CD4-positive, alpha-beta T cell treated with Interleukin-1 beta for 1 hour (primary cell): ENCODE data around the gene TNFRSF19.

Experiments
- DNase-seq, 2 donors: peaks; one replicate each; pipeline ENCODE4 v3.0.0-alpha.2; 2020 to 2022

The TNFRSF19 gene

GRCh38 chr13:23629566-23630272 lies 59.5 kb downstream of the TNFRSF19 start:
- no peak for DNase-seq

- DNase-seq = no peak
These were observed 60.3 kb downstream of the TNFRSF19 start for GRCh38 chr13:23630349-23631093.

GRCh38 chr13:23631311-23632047 lies 61.3 kb downstream of the TNFRSF19 start:
- no peak for DNase-seq

GRCh38 chr13:23632048-23632582 lies 61.9 kb downstream of the TNFRSF19 start:
- DNase-seq = no peak

- no peak for DNase-seq
These were observed 62.5 kb downstream of the TNFRSF19 start for GRCh38 chr13:23632741-23633140.

GRCh38 chr13:23634897-23635296 lies 64.7 kb downstream of the TNFRSF19 start:
- DNase-seq = no peak

GRCh38 chr13:23636360-23636759 lies 66.1 kb downstream of the TNFRSF19 start:
- no peak for DNase-seq

GRCh38 chr13:23637829-23638228 lies 67.6 kb downstream of the TNFRSF19 start:
- no peak for DNase-seq

- no peak for DNase-seq
These were observed 69.5 kb downstream of the TNFRSF19 start for GRCh38 chr13:23639674-23640073.

- no peak for DNase-seq
These were observed 71.9 kb downstream of the TNFRSF19 start for GRCh38 chr13:23642110-23642509.

- DNase-seq = no peak
These were observed 73.3 kb downstream of the TNFRSF19 start for GRCh38 chr13:23643338-23644125.

- no peak for DNase-seq
These were observed 73.9 kb downstream of the TNFRSF19 start for GRCh38 chr13:23644126-23644419.

- no peak for DNase-seq
These were observed 74.4 kb downstream of the TNFRSF19 start for GRCh38 chr13:23644527-23645138.

- DNase-seq = no peak
These were observed 75.6 kb downstream of the TNFRSF19 start for GRCh38 chr13:23645851-23646250.

- DNase-seq = no peak
These were observed 81.2 kb downstream of the TNFRSF19 start for GRCh38 chr13:23651439-23651838.

- DNase-seq = no peak
These were observed 81.7 kb downstream of the TNFRSF19 start for GRCh38 chr13:23651887-23652286.

GRCh38 chr13:23652909-23653726 lies 82.9 kb downstream of the TNFRSF19 start:
- DNase-seq = no peak

GRCh38 chr13:23654111-23655110 lies 84.2 kb downstream of the TNFRSF19 start:
- DNase-seq = no peak

- no peak for DNase-seq
These were observed 85.1 kb downstream of the TNFRSF19 start for GRCh38 chr13:23655321-23655720.
